WTC11 (cell line): ENCODE results near the gene CHCHD2.

Experiments
- AFF4 ChIP-seq: sonication (generic); formaldehyde crosslinking; IDR thresholded peaks from 2 replicates; pipeline ENCODE4 v1.8.1; 2023; ENCODE audit warnings: mild to moderate bottlenecking, missing genetic modification reagents, borderline replicate concordance
- ATF3 ChIP-seq: sonication (generic); formaldehyde crosslinking; conservative IDR thresholded peaks from 2 replicates; pipeline ENCODE4 v1.8.1; 2022; ENCODE audit warnings: mild to moderate bottlenecking, missing genetic modification reagents
- FOXJ3 ChIP-seq: sonication (generic); formaldehyde crosslinking; IDR thresholded peaks from 2 replicates; pipeline ENCODE4 v1.9.0; 2021; ENCODE audit warnings: missing genetic modification reagents, mild to moderate bottlenecking, borderline replicate concordance
- JUN ChIP-seq: sonication (generic); formaldehyde crosslinking; IDR thresholded peaks from 2 replicates; pipeline ENCODE4 v1.8.0; 2023; ENCODE audit warnings: mild to moderate bottlenecking, missing genetic modification reagents
- TF ChIP-seq, protein P1 (sequence below): fragments of 200-600 bp; IDR thresholded peaks from 2 replicates; pipeline ENCODE4 v1.8.0; 2022; ENCODE audit warnings: antibody characterized with exemption
- TF ChIP-seq, protein P2 (sequence below): sonication (generic); formaldehyde crosslinking; IDR thresholded peaks from 2 replicates; pipeline ENCODE4 v1.8.0; 2022; ENCODE audit warnings: mild to moderate bottlenecking, missing genetic modification reagents
- TF ChIP-seq, protein P3 (sequence below): sonication (generic); formaldehyde crosslinking; IDR thresholded peaks from 2 replicates; pipeline ENCODE4 v1.8.1; 2023; ENCODE audit warnings: mild to moderate bottlenecking, moderate library complexity, missing genetic modification reagents
- TF ChIP-seq, protein P4 (sequence below): sonication (generic); formaldehyde crosslinking; IDR thresholded peaks from 2 replicates; pipeline ENCODE4 v1.8.1; 2023; ENCODE audit warnings: mild to moderate bottlenecking, missing genetic modification reagents, moderate library complexity

GRCh38 chr7:56079450-56080185 is 26.7 kb downstream of the CHCHD2 start:
- TF ChIP-seq, protein P1, sequence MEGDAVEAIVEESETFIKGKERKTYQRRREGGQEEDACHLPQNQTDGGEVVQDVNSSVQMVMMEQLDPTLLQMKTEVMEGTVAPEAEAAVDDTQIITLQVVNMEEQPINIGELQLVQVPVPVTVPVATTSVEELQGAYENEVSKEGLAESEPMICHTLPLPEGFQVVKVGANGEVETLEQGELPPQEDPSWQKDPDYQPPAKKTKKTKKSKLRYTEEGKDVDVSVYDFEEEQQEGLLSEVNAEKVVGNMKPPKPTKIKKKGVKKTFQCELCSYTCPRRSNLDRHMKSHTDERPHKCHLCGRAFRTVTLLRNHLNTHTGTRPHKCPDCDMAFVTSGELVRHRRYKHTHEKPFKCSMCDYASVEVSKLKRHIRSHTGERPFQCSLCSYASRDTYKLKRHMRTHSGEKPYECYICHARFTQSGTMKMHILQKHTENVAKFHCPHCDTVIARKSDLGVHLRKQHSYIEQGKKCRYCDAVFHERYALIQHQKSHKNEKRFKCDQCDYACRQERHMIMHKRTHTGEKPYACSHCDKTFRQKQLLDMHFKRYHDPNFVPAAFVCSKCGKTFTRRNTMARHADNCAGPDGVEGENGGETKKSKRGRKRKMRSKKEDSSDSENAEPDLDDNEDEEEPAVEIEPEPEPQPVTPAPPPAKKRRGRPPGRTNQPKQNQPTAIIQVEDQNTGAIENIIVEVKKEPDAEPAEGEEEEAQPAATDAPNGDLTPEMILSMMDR: no peak
- TF ChIP-seq, protein P2, sequence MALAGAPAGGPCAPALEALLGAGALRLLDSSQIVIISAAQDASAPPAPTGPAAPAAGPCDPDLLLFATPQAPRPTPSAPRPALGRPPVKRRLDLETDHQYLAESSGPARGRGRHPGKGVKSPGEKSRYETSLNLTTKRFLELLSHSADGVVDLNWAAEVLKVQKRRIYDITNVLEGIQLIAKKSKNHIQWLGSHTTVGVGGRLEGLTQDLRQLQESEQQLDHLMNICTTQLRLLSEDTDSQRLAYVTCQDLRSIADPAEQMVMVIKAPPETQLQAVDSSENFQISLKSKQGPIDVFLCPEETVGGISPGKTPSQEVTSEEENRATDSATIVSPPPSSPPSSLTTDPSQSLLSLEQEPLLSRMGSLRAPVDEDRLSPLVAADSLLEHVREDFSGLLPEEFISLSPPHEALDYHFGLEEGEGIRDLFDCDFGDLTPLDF (CRISPR knock-in tag): no peak
- TF ChIP-seq AFF4 (CRISPR knock-in tag): no peak
- TF ChIP-seq, protein P3, sequence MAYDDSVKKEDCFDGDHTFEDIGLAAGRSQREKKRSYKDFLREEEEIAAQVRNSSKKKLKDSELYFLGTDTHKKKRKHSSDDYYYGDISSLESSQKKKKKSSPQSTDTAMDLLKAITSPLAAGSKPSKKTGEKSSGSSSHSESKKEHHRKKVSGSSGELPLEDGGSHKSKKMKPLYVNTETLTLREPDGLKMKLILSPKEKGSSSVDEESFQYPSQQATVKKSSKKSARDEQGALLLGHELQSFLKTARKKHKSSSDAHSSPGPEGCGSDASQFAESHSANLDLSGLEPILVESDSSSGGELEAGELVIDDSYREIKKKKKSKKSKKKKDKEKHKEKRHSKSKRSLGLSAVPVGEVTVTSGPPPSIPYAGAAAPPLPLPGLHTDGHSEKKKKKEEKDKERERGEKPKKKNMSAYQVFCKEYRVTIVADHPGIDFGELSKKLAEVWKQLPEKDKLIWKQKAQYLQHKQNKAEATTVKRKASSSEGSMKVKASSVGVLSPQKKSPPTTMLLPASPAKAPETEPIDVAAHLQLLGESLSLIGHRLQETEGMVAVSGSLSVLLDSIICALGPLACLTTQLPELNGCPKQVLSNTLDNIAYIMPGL (CRISPR knock-in tag): no peak
- TF ChIP-seq ATF3: no peak
- no peak for TF ChIP-seq FOXJ3
- TF ChIP-seq JUN: no peak
- TF ChIP-seq, protein P4, sequence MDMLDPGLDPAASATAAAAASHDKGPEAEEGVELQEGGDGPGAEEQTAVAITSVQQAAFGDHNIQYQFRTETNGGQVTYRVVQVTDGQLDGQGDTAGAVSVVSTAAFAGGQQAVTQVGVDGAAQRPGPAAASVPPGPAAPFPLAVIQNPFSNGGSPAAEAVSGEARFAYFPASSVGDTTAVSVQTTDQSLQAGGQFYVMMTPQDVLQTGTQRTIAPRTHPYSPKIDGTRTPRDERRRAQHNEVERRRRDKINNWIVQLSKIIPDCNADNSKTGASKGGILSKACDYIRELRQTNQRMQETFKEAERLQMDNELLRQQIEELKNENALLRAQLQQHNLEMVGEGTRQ: no peak
